HCT116 (cell line): Measurements from ENCODE around the gene TMEM106C. TPM values are rescaled to one million over a fixed set of nuclear protein-coding genes. Genes with fewer than 3 reads are reported as not detected.

Source experiments
- ATAC-seq: fragments of 200-7000 bp; cut with Tn5 transposase; 2 replicates; pipeline ENCODE4 v1.9.1; 2020; ENCODE audit warnings: mild to moderate bottlenecking, moderate library complexity
- BruUV-seq: library from RNA; stranded (reverse); fragments of 400-500 nt; replicated peaks from 2 replicates; lab custom pipeline; 2021; lab: Mats Ljungman, UMichigan
- CTCF ChIA-PET: fragments of 300-600 bp; sonication (Branson Sonifier 250); formaldehyde crosslinking; loops from one replicate; lab custom pipeline; 2021; ENCODE audit warnings: antibody characterized with exemption; lab: Charles Lee
- POLR2A ChIA-PET: fragments of 300-600, 350-600 bp; sonication (Branson Sonifier 250); formaldehyde crosslinking; loops from one replicate; lab custom pipeline; 2021; ENCODE audit warnings: antibody characterized with exemption; lab: Charles Lee
- RAD21 ChIA-PET, 2 experiments: fragments of 300-600 bp; sonication (Branson Sonifier 250); formaldehyde crosslinking; loops; one replicate each; lab custom pipeline; 2023; ENCODE audit warnings: low total read pairs in 2 of 2; ENCODE audit not compliant: uncharacterized antibody in 2 of 2, unreplicated experiment in 2 of 2, low non-redundant PET in 1 of 2; lab: Charles Lee
- DNase-seq: peaks from one replicate; pipeline ENCODE4 v3.0.0-alpha.2; 2010; ENCODE audit warnings: low read depth, low spot score
- H2AFZ ChIP-seq: fragments of 200-600 bp; shearing (Covaris generic), sonication (generic); 2 replicates; pipeline ENCODE4 v1.6.1; 2017; ENCODE audit warnings: low read depth, mixed run types, mixed read lengths, antibody characterized with exemption, low read length; ENCODE audit not compliant: poor library complexity, severe bottlenecking
- H3K27ac ChIP-seq: 2 replicates; pipeline ENCODE4 v1.5.1; 2012; ENCODE audit warnings: low read depth, low read length
- H3K27me3 ChIP-seq: fragments of 200-600 bp; sonication (generic); 2 replicates; pipeline ENCODE4 v1.6.1; 2016; ENCODE audit warnings: mixed run types, low read length, mixed read lengths; ENCODE audit not compliant: insufficient read depth
- H3K36me3 ChIP-seq, 2 experiments: fragments of 200-500 bp in 1 of 2; fragments of 200-600 bp in 1 of 2; sonication (Bioruptor generic) in 1 of 2; sonication (generic) in 1 of 2; 2 replicates each; pipeline versions ENCODE4 v1.5.1 to v1.6.1; 2014 to 2016; ENCODE audit warnings: low read length in 2 of 2, inconsistent platforms in 1 of 2, mixed read lengths in 1 of 2, mixed run types in 1 of 2; ENCODE audit not compliant: insufficient read depth in 2 of 2, control insufficient read depth in 1 of 2
- H3K4me1 ChIP-seq, 2 experiments: fragments of 200-600 bp in 1 of 2; sonication (generic) in 1 of 2; 2 replicates each; pipeline versions ENCODE4 v1.5.1 to v1.6.1; 2012 to 2017; ENCODE audit warnings: low read length in 2 of 2, inconsistent platforms in 1 of 2, mild to moderate bottlenecking in 1 of 2, mixed read lengths in 1 of 2, mixed run types in 1 of 2, moderate library complexity in 1 of 2; ENCODE audit not compliant: insufficient read depth in 2 of 2, control insufficient read depth in 1 of 2
- H3K4me2 ChIP-seq: fragments of 200-600 bp; sonication (generic); 2 replicates; pipeline ENCODE4 v1.6.1; 2017; ENCODE audit warnings: mixed run types, low read length, mixed read lengths
- H3K4me3 ChIP-seq, 2 experiments: fragments of 200-600 bp in 1 of 2; sonication (generic) in 1 of 2; replicated peaks in 1 of 2; 2 replicates each; pipeline ENCODE4 v1.5.1; 2011 to 2016; ENCODE audit warnings: low read length in 2 of 2, control low read depth in 1 of 2, low read depth in 1 of 2, mild to moderate bottlenecking in 1 of 2, mixed read lengths in 1 of 2, mixed run types in 1 of 2
- H3K79me2 ChIP-seq: fragments of 200-600 bp; sonication (generic); 2 replicates; pipeline ENCODE4 v1.6.1; 2017; ENCODE audit warnings: mild to moderate bottlenecking, mixed run types, low read length, moderate library complexity, mixed read lengths; ENCODE audit not compliant: insufficient read depth
- H3K9ac ChIP-seq: fragments of 200-600 bp; sonication (generic); 2 replicates; pipeline ENCODE4 v1.6.1; 2016; ENCODE audit warnings: low read length, mixed read lengths
- H3K9me2 ChIP-seq: fragments of 200-600 bp; sonication (generic), shearing (Covaris generic); 2 replicates; pipeline ENCODE4 v1.6.1; 2017; ENCODE audit warnings: mixed run types, mild to moderate bottlenecking, moderate library complexity; ENCODE audit not compliant: insufficient read depth
- H3K9me3 ChIP-seq, 2 experiments: fragments of 200-500 bp in 1 of 2; fragments of 200-600 bp in 1 of 2; sonication (Bioruptor generic) in 1 of 2; sonication (generic) in 1 of 2; 2 replicates each; pipeline ENCODE4 v1.6.1; 2014 to 2017; ENCODE audit warnings: low read length in 2 of 2, mixed read lengths in 2 of 2, inconsistent platforms in 1 of 2, low read depth in 1 of 2, mild to moderate bottlenecking in 1 of 2, mixed run types in 1 of 2, moderate library complexity in 1 of 2; ENCODE audit not compliant: control insufficient read depth in 1 of 2, insufficient read depth in 1 of 2
- H4K20me1 ChIP-seq: fragments of 200-600 bp; sonication (generic), shearing (Covaris generic); 2 replicates; pipeline ENCODE4 v1.6.1; 2017; ENCODE audit warnings: mixed run types, mild to moderate bottlenecking, moderate library complexity; ENCODE audit not compliant: insufficient read depth
- CBX3 ChIP-seq: IDR thresholded peaks from 2 replicates; pipeline ENCODE4 v1.6.1; 2012; ENCODE audit warnings: low read depth
- EGR1 ChIP-seq: IDR thresholded peaks from 2 replicates; pipeline ENCODE4 v1.6.1; 2012; ENCODE audit warnings: low read depth
- ELF1 ChIP-seq: IDR thresholded peaks from 2 replicates; pipeline ENCODE4 v1.6.1; 2012; ENCODE audit warnings: low read depth, borderline replicate concordance
- EZH2 ChIP-seq: fragments of 200-600 bp; sonication (generic); IDR thresholded peaks from 2 replicates; pipeline ENCODE4 v1.6.1; 2017; ENCODE audit warnings: antibody characterized with exemption, mixed run types
- FOSL1 ChIP-seq: IDR thresholded peaks from 2 replicates; pipeline ENCODE4 v1.6.1; 2012; ENCODE audit warnings: low read depth
- POLR2AphosphoS5 ChIP-seq: IDR thresholded peaks from 2 replicates; pipeline ENCODE4 v1.6.1; 2011; ENCODE audit warnings: mild to moderate bottlenecking, low read depth, low read length, moderate library complexity
- SP1 ChIP-seq: IDR thresholded peaks from 2 replicates; pipeline ENCODE4 v1.6.1; 2012; ENCODE audit warnings: low read depth
- SRF ChIP-seq: IDR thresholded peaks from 2 replicates; pipeline ENCODE4 v1.6.1; 2012; ENCODE audit warnings: low read depth
- TCF7L2 ChIP-seq: IDR thresholded peaks from 2 replicates; pipeline ENCODE4 v1.7.0; 2011; ENCODE audit warnings: borderline replicate concordance, inconsistent platforms; ENCODE audit not compliant: insufficient read depth, insufficient read length; ENCODE audit errors: extremely low read depth
- intact Hi-C: fragments of 100-400 bp; cut with micrococcal nuclease; formaldehyde crosslinking; loops from 2 replicates; pipeline ENCODE4 v1.10.0; 2022
- total RNA-seq: library from RNA; stranded (reverse); gene quantifications from one replicate; pipeline ENCODE4 v1.2.1, GENCODE V29; 2021; ENCODE audit not compliant: unreplicated experiment
- TF ChIP-seq, protein P1 (sequence below): IDR thresholded peaks from 2 replicates; pipeline ENCODE4 v1.6.1; 2012
- TF ChIP-seq, protein P2 (sequence below): IDR thresholded peaks from 2 replicates; pipeline ENCODE4 v1.6.1; 2012; ENCODE audit warnings: low read depth
- TF ChIP-seq, protein P3 (sequence below): IDR thresholded peaks from 2 replicates; pipeline ENCODE4 v1.6.1; 2011; ENCODE audit warnings: mild to moderate bottlenecking, low read length, moderate library complexity; ENCODE audit not compliant: insufficient replicate concordance; ENCODE audit errors: extremely low read depth

The TMEM106C gene
- total RNA-seq, 1 experiment from 2014 or later = 94.7 TPM

DNA sequence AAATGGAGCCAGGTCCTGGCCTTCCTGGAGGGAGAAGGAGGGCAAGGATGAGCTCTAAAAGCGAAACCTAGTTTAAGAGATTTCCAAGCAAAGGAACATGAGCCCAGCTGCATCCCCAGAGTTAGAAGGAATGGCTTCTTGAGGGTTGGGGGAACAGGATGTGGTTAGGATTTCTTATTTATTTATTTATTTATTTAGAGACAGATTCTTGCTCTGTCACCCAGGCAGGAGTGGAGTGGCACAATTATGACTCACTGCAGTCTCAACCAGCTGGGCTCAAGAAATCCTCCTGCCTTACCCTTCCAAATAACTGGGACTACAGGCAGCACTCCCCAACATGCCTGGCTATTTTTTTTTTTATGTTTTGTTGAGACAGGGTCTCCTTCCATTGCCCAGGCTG lies 25.3 kb upstream of the TMEM106C start:
- H2AFZ ChIP-seq = no peak overlapping the region
- no peak overlapping the region for H3K9ac ChIP-seq
- ChIA-PET POLR2A (no interaction called here), CTCF (interaction anchor here (2.1 kb wide), 1 partner anchor 11 kb away, joined by 8 read pairs; no protein-coding TSS in a partner anchor), RAD21 (no interaction called here)
- no peak overlapping the region for H3K4me2 ChIP-seq
- H3K4me3 ChIP-seq = no peak overlapping the region
- no peaks in the 10 kb centered on the region for H3K79me2 ChIP-seq
- no peaks in the 10 kb centered on the region for H3K9me2 ChIP-seq
- BruUV-seq = no TSS peak
- peaks cover 0 to 11% of the 10 kb centered on the region in 2 experiments; a peak in 2 of 4 replicates for H3K4me1 ChIP-seq
- H3K27me3 ChIP-seq = no peaks in the 10 kb centered on the region
- no peak for ATAC-seq
- intact Hi-C loops = no loop called here
- no peak for DNase-seq
- TF ChIP-seq ELF1 (no peak), SRF (no peak), EZH2 (no peak), SP1 (no peak), EGR1 (no peak), TCF7L2 (no peak), CBX3 (no peak), FOSL1 (no peak), POLR2AphosphoS5 (no peak)
- TF ChIP-seq, protein P1, sequence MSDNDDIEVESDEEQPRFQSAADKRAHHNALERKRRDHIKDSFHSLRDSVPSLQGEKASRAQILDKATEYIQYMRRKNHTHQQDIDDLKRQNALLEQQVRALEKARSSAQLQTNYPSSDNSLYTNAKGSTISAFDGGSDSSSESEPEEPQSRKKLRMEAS = no peak
- TF ChIP-seq, protein P2, sequence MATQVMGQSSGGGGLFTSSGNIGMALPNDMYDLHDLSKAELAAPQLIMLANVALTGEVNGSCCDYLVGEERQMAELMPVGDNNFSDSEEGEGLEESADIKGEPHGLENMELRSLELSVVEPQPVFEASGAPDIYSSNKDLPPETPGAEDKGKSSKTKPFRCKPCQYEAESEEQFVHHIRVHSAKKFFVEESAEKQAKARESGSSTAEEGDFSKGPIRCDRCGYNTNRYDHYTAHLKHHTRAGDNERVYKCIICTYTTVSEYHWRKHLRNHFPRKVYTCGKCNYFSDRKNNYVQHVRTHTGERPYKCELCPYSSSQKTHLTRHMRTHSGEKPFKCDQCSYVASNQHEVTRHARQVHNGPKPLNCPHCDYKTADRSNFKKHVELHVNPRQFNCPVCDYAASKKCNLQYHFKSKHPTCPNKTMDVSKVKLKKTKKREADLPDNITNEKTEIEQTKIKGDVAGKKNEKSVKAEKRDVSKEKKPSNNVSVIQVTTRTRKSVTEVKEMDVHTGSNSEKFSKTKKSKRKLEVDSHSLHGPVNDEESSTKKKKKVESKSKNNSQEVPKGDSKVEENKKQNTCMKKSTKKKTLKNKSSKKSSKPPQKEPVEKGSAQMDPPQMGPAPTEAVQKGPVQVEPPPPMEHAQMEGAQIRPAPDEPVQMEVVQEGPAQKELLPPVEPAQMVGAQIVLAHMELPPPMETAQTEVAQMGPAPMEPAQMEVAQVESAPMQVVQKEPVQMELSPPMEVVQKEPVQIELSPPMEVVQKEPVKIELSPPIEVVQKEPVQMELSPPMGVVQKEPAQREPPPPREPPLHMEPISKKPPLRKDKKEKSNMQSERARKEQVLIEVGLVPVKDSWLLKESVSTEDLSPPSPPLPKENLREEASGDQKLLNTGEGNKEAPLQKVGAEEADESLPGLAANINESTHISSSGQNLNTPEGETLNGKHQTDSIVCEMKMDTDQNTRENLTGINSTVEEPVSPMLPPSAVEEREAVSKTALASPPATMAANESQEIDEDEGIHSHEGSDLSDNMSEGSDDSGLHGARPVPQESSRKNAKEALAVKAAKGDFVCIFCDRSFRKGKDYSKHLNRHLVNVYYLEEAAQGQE = no peak
- TF ChIP-seq, protein P3, sequence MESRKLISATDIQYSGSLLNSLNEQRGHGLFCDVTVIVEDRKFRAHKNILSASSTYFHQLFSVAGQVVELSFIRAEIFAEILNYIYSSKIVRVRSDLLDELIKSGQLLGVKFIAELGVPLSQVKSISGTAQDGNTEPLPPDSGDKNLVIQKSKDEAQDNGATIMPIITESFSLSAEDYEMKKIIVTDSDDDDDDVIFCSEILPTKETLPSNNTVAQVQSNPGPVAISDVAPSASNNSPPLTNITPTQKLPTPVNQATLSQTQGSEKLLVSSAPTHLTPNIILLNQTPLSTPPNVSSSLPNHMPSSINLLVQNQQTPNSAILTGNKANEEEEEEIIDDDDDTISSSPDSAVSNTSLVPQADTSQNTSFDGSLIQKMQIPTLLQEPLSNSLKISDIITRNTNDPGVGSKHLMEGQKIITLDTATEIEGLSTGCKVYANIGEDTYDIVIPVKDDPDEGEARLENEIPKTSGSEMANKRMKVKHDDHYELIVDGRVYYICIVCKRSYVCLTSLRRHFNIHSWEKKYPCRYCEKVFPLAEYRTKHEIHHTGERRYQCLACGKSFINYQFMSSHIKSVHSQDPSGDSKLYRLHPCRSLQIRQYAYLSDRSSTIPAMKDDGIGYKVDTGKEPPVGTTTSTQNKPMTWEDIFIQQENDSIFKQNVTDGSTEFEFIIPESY = no peak
- H3K9me3 ChIP-seq = no peaks in the 10 kb centered on the region
- H3K36me3 ChIP-seq = no peaks in the 10 kb centered on the region
- H3K27ac ChIP-seq = no peak overlapping the region
- no peaks in the 10 kb centered on the region for H4K20me1 ChIP-seq
